ENCODE results near the gene GCLM. TPM values are rescaled to one million over a fixed set of nuclear protein-coding genes. Genes with fewer than 3 reads are reported as not detected.
"Not testable (repeated sequence)": the region's sequence is repeated elsewhere in the genome, so short reads cannot be mapped to it uniquely, and the experiment has no call there.

The GCLM gene
- 10 to 100 TPM; 22.6 to 30.5 TPM for total RNA-seq

- H3K9me3 Mint-ChIP-seq: peaks cover 2% of the 10 kb centered on the region in 2 donors
- peak within 1 kb of the TSS; percentile 94 to 96 for H3K4me3 Mint-ChIP-seq
- H3K27ac Mint-ChIP-seq: peak within 1 kb of the TSS; percentile 98
- peaks cover 40% of the 10 kb centered on the region for H3K4me1 Mint-ChIP-seq (ENCODE audit: low read depth)
- peaks cover 4 to 6% of the 10 kb centered on the region in 2 donors for H3K36me3 Mint-ChIP-seq (ENCODE audit: insufficient read depth in 2 of 2)
- no peaks in the 10 kb centered on the region for H3K27me3 Mint-ChIP-seq (ENCODE audit: low read depth)
- DNase-seq (peak; percentile 93 to 96), ATAC-seq (replicated peaks in 1 of 2) (peak; percentile 91 to 94)
Observed at GRCh38 chr1:93909146-93910050, at the start of gene GCLM. GCLM (minus strand) TSS chr1:93909430; CDS start chr1:93909163, 267 bp downstream.

DNA sequence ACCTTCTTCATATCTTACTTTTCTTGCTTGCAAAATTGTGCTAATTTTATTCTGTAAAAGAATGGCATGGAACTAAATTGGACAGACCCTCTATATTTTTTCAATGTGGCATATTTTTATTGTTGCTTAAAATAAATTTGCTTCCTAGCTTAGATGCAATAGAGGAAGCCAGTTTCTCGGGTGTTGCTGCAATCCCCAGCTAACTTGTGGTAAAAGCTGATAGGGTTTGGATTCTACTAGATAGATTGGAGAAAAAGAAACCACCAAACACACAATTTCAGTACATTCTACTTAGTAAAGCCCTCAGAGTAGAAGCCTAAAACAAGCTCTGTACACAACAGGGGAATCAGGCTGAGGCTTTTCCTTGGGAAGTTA lies 49.5 kb upstream of the GCLM start:
- Mint-ChIP-seq H3K4me1 (ENCODE audit: low read depth) (peaks cover 5% of the 10 kb centered on the region), H3K27me3 (ENCODE audit: low read depth) (peaks cover 23% of the 10 kb centered on the region), H3K27ac (no peak overlapping the region), H3K9me3 (peaks cover 19 to 22% of the 10 kb centered on the region in 2 donors), H3K36me3 (ENCODE audit: insufficient read depth in 2 of 2) (peaks cover 10 to 15% of the 10 kb centered on the region in 2 donors), H3K4me3 (no peak overlapping the region)
- DNase-seq (no peak), ATAC-seq (replicated peaks in 1 of 2) (no peak)

DNA sequence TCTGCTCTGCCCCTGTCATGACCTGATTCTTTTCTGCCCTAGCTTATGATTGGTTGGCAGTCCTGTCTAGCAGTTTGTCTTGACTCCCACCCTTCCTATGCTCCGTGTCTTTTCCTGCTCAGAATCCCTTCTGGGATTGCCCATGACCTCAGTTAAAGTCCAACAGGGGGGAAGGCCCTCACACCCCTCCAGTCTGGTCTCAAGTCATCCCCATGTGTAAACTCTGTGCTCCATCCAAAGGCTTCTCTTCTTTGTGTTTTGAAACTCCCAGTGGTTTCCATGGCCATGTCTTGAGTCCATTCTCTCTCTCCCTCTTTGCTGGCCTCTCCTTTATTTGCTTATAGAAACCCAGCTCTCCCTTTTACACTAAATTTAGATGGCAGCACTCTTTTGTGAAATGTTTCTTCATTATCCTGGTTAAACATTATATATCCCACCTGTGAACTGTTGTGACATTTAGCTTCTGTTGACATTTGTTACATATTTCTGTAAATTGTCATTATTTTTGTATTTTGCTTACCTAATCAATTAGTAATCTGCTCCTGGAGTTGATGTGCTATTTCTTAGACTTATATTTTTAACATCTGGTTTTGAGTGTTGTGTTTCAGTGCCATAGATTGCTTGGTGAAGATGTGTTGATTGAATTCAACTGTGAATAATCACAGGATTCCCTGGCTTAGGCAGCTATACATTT lies 48.9 kb upstream of the GCLM start:
- peaks cover 22% of the 10 kb centered on the region for H3K27me3 Mint-ChIP-seq (ENCODE audit: low read depth)
- H3K4me3 Mint-ChIP-seq: no peak overlapping the region
- H3K36me3 Mint-ChIP-seq (ENCODE audit: insufficient read depth in 2 of 2): peaks cover 10 to 15% of the 10 kb centered on the region in 2 donors
- H3K9me3 Mint-ChIP-seq: peaks cover 19 to 22% of the 10 kb centered on the region in 2 donors
- DNase-seq (no peak), ATAC-seq (replicated peaks in 1 of 2) (no peak)
- H3K27ac Mint-ChIP-seq: no peak overlapping the region
- peaks cover 5% of the 10 kb centered on the region for H3K4me1 Mint-ChIP-seq (ENCODE audit: low read depth)

- peaks cover 21 to 33% of the 10 kb centered on the region in 2 donors for H3K9me3 Mint-ChIP-seq
- peaks cover 18 to 23% of the 10 kb centered on the region in 2 donors for H3K36me3 Mint-ChIP-seq (ENCODE audit: insufficient read depth in 2 of 2)
- no peak overlapping the region for H3K27ac Mint-ChIP-seq
- H3K4me1 Mint-ChIP-seq (ENCODE audit: low read depth): peaks cover 5% of the 10 kb centered on the region
- DNase-seq (no peak), ATAC-seq (replicated peaks in 1 of 2) (no peak)
- H3K4me3 Mint-ChIP-seq: no peak overlapping the region
- H3K27me3 Mint-ChIP-seq (ENCODE audit: low read depth): peaks cover 15% of the 10 kb centered on the region
Observed at GRCh38 chr1:93955765-93956164, 46.5 kb upstream of the GCLM start.

DNA sequence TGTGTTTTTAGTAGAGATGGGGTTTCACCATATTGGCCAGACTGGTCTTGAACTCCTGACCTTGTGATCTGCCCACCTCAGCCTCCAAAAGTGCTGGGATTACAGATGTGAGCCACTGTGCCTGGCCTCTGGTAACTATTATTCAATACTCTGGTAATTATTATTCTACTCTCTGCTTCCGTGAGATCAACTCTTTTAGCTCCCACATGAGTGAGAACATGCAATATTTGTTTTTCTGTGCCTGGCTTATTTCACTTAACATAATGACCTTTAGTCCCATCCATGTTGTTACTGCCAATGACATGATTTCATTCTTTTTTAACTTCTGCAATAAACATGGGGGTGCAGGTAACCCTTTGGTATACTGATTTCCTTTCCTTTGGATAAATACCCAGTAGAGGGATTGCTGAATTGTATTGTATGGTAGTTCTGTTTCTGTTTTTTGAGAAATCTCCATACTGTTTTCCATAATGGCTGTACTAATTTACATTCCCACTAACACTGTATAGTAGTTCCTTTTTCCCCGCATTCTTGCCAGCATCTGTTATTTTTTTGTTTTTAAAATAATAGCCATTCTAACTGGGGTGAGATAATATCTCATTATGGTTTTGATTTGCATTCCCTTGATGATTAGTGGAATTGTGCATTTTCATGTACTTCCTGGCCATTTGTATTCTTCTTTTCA lies 37.9 kb upstream of the GCLM start:
- not testable (repeated sequence) for DNase-seq; H3K36me3 Mint-ChIP-seq (ENCODE audit: insufficient read depth in 2 of 2); H3K4me1 Mint-ChIP-seq (ENCODE audit: low read depth); ATAC-seq (replicated peaks in 1 of 2); H3K27me3 Mint-ChIP-seq (ENCODE audit: low read depth); H3K4me3 Mint-ChIP-seq
- peak overlapping the region; percentile 41 for H3K27ac Mint-ChIP-seq
- H3K9me3 Mint-ChIP-seq: peaks cover 7 to 12% of the 10 kb centered on the region in 2 donors

- ATAC-seq (replicated peaks in 1 of 2) (no peak), DNase-seq (no peak)
- Mint-ChIP-seq H3K27me3 (ENCODE audit: low read depth) (no peaks in the 10 kb centered on the region), H3K36me3 (ENCODE audit: insufficient read depth in 2 of 2) (peaks cover 0 to 3% of the 10 kb centered on the region in 2 donors), H3K4me1 (ENCODE audit: low read depth) (no peaks in the 10 kb centered on the region), H3K9me3 (peaks cover 0 to 9% of the 10 kb centered on the region in 2 donors), H3K4me3 (no peak overlapping the region), H3K27ac (no peak overlapping the region)
Observed at GRCh38 chr1:93938461-93939145, 29.4 kb upstream of the GCLM start.

DNA sequence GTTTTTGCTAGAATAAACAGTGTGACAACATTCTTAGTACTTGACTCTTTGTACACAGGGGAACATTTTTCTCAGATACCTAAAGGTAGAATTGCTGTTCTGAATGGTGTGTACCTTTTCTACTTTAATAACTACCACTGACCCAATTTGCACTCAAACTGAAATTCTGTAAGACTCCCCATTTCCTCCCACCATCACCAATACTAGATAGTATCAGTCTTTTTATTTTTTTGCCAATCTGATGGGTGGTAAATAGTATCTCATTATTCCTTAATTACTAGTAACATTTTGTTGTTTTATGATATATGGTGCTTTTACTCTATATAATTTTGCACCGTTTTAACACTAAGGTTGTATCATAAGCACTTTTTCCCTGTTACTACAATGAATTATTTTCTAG lies 28.8 kb upstream of the GCLM start:
- Mint-ChIP-seq H3K4me1 (ENCODE audit: low read depth) (no peaks in the 10 kb centered on the region), H3K27ac (no peak overlapping the region), H3K4me3 (no peak overlapping the region), H3K36me3 (ENCODE audit: insufficient read depth in 2 of 2) (peaks cover 0 to 3% of the 10 kb centered on the region in 2 donors), H3K9me3 (peaks cover 0 to 9% of the 10 kb centered on the region in 2 donors), H3K27me3 (ENCODE audit: low read depth) (no peaks in the 10 kb centered on the region)
- no peak for DNase-seq
- ATAC-seq (replicated peaks in 1 of 2): no peak

GRCh38 chr1:93925206-93925605 lies 16.0 kb upstream of the GCLM start:
- H3K27me3 Mint-ChIP-seq (ENCODE audit: low read depth): peaks cover 12% of the 10 kb centered on the region

GRCh38 chr1:93919780-93920179 lies 10.6 kb upstream of the GCLM start:
- Mint-ChIP-seq H3K4me3 (no peak overlapping the region), H3K9me3 (no peaks in the 10 kb centered on the region), H3K27ac (no peak overlapping the region), H3K36me3 (ENCODE audit: insufficient read depth in 2 of 2) (no peaks in the 10 kb centered on the region), H3K4me1 (ENCODE audit: low read depth) (no peaks in the 10 kb centered on the region), H3K27me3 (ENCODE audit: low read depth) (no peaks in the 10 kb centered on the region)
- DNase-seq: no peak
- ATAC-seq (replicated peaks in 1 of 2): no peak

More at GRCh38 chr1:93925206-93925605, 16.0 kb upstream of the GCLM start:
- no peak overlapping the region for H3K27ac Mint-ChIP-seq
- H3K4me3 Mint-ChIP-seq: no peak overlapping the region
- DNase-seq (no peak), ATAC-seq (replicated peaks in 1 of 2) (no peak)
- peaks cover 10 to 11% of the 10 kb centered on the region in 2 donors for H3K9me3 Mint-ChIP-seq
- H3K4me1 Mint-ChIP-seq (ENCODE audit: low read depth): no peaks in the 10 kb centered on the region
- H3K36me3 Mint-ChIP-seq (ENCODE audit: insufficient read depth in 2 of 2): peaks cover 4 to 10% of the 10 kb centered on the region in 2 donors

GRCh38 chr1:93917302-93917701 lies 8.1 kb upstream of the GCLM start:
- DNase-seq: no peak
- Mint-ChIP-seq H3K27ac (no peak overlapping the region), H3K4me3 (no peak overlapping the region), H3K9me3 (peaks cover 0 to under 1% of the 10 kb centered on the region in 2 donors), H3K4me1 (ENCODE audit: low read depth) (no peaks in the 10 kb centered on the region), H3K36me3 (ENCODE audit: insufficient read depth in 2 of 2) (no peaks in the 10 kb centered on the region), H3K27me3 (ENCODE audit: low read depth) (no peaks in the 10 kb centered on the region)
- ATAC-seq (replicated peaks in 1 of 2): no peak

- H3K27me3 Mint-ChIP-seq (ENCODE audit: low read depth); ATAC-seq (replicated peaks in 1 of 2); H3K27ac Mint-ChIP-seq; H3K4me3 Mint-ChIP-seq; H3K36me3 Mint-ChIP-seq (ENCODE audit: insufficient read depth in 2 of 2); DNase-seq; H3K9me3 Mint-ChIP-seq: not testable (repeated sequence)
- H3K4me1 Mint-ChIP-seq (ENCODE audit: low read depth): peaks cover 33% of the 10 kb centered on the region
Observed at GRCh38 chr1:93910880-93911279, 1.6 kb upstream of the GCLM start.

GRCh38 chr1:93910305-93910704 lies 1.1 kb upstream of the GCLM start:
- peaks cover 2% of the 10 kb centered on the region in 2 donors for H3K9me3 Mint-ChIP-seq
- H3K4me1 Mint-ChIP-seq (ENCODE audit: low read depth): peaks cover 35% of the 10 kb centered on the region
- H3K27me3 Mint-ChIP-seq (ENCODE audit: low read depth): no peaks in the 10 kb centered on the region
- peaks cover 4 to 6% of the 10 kb centered on the region in 2 donors for H3K36me3 Mint-ChIP-seq (ENCODE audit: insufficient read depth in 2 of 2)
- H3K27ac Mint-ChIP-seq: peak overlapping the region; percentile 98
- peak overlapping the region; percentile 94 to 96 for H3K4me3 Mint-ChIP-seq
- DNase-seq (no peak), ATAC-seq (replicated peaks in 1 of 2) (no peak)
